IMR-90 (cell line): ENCODE measurements around the gene OTULINL.

Source experiments
- BHLHE40 ChIP-seq: fragments of 150-350 bp; IDR thresholded peaks from 2 replicates; pipeline ENCODE4 v1.6.1; 2016; ENCODE audit warnings: mild to moderate bottlenecking, low read depth, low read length
- MAFK ChIP-seq: IDR thresholded peaks from 2 replicates; pipeline ENCODE4 v1.6.1; 2012; ENCODE audit warnings: low read depth, low read length, improper control_type of control experiment
- POLR2A ChIP-seq: IDR thresholded peaks from 2 replicates; pipeline ENCODE4 v1.6.1; 2012; ENCODE audit warnings: mild to moderate bottlenecking, low read depth, low read length
- TF ChIP-seq, protein P1 (sequence below): conservative IDR thresholded peaks from 2 replicates; pipeline ENCODE4 v1.5.1; 2012; ENCODE audit warnings: mild to moderate bottlenecking, low read depth, low read length, improper control_type of control experiment
- TF ChIP-seq, protein P2 (sequence below): fragments of 150-350 bp; IDR thresholded peaks from 2 replicates; pipeline ENCODE4 v1.6.1; 2017; ENCODE audit warnings: mild to moderate bottlenecking, antibody characterized with exemption, low read length, low read depth

DNA sequence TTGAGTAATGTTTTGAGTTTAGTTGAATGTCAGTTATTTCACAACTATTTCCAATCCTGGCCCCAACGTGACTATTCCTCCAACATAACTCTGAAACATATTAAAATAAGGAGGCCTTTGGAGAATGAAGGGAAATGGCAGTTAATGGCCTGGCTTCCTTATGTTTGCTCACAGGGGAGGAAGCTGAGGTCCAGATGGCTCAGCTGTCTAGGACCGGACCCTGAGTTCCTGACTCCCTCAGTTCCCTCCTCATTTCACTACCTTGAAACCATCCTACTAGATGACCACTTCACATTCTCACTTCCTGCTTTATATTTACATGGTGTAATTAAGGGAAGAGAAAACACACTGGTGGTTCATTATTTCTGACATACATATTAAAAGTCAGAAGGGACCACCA is 6.6 kb downstream of the OTULINL start:
- TF ChIP-seq POLR2A (no peak), MAFK (no peak), BHLHE40 (no peak)
- TF ChIP-seq, protein P1, sequence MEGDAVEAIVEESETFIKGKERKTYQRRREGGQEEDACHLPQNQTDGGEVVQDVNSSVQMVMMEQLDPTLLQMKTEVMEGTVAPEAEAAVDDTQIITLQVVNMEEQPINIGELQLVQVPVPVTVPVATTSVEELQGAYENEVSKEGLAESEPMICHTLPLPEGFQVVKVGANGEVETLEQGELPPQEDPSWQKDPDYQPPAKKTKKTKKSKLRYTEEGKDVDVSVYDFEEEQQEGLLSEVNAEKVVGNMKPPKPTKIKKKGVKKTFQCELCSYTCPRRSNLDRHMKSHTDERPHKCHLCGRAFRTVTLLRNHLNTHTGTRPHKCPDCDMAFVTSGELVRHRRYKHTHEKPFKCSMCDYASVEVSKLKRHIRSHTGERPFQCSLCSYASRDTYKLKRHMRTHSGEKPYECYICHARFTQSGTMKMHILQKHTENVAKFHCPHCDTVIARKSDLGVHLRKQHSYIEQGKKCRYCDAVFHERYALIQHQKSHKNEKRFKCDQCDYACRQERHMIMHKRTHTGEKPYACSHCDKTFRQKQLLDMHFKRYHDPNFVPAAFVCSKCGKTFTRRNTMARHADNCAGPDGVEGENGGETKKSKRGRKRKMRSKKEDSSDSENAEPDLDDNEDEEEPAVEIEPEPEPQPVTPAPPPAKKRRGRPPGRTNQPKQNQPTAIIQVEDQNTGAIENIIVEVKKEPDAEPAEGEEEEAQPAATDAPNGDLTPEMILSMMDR = no peak
- TF ChIP-seq, protein P2, sequence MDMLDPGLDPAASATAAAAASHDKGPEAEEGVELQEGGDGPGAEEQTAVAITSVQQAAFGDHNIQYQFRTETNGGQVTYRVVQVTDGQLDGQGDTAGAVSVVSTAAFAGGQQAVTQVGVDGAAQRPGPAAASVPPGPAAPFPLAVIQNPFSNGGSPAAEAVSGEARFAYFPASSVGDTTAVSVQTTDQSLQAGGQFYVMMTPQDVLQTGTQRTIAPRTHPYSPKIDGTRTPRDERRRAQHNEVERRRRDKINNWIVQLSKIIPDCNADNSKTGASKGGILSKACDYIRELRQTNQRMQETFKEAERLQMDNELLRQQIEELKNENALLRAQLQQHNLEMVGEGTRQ = no peak
